ENCODE measurements around the gene SLC25A52. TPM values are rescaled to one million over a fixed set of nuclear protein-coding genes. Genes with fewer than 3 reads are reported as not detected.
"Not testable (repeated sequence)": the region's sequence is repeated elsewhere in the genome, so short reads cannot be mapped to it uniquely, and the experiment has no call there.

SLC25A52 gene
- not detected for total RNA-seq

- no peak for DNase-seq
Observed at GRCh38 chr18:31760695-31761094, at the start of gene SLC25A52. Gene SLC25A52, minus strand, starts transcription at chr18:31760880. Its CDS starts 219 bp downstream, at chr18:31760661.

DNA sequence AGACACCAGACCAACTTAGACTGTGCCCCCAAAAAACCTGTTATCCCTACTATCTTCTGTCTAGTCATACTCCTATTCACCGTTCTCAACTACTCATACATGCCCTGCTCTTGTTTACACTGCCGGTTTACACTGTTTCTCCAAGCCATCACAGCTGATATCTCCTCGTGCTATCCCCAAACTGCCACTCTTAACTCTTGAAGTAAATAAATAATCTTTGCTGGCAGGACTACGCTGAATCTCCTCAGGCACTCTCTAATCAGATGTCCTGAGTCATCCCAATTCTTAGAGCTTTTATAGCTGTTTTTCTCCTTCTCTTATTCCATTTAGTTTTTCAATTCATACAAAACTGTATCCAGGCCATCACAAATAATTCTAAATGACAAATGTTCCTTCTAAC lies 48.4 kb upstream of the SLC25A52 start:
- not testable (repeated sequence) for DNase-seq

- DNase-seq = no peak
Observed at GRCh38 chr18:31801078-31801477, 40.4 kb upstream of the SLC25A52 start.

- DNase-seq = not testable (repeated sequence)
Observed at GRCh38 chr18:31799257-31799656, 38.6 kb upstream of the SLC25A52 start.

DNA sequence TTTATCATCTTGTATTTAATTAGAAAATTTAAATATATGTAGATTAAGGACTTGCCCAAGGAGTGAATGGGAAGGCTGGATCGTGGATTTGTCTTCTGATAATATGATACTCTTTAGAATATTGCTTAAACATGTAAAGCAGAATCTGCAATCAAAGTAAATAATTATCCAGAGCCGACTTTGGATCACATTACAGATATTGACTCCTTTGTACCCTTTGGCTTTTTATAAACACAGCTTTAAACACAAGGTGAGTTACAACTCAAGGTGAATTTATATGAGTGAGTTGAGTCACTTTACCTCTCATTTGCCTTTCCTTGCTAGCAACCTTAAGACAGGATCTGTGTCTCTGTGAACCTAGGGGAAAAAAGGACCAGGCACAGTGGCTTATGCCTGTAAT lies 37.7 kb upstream of the SLC25A52 start:
- no peak for DNase-seq

DNA sequence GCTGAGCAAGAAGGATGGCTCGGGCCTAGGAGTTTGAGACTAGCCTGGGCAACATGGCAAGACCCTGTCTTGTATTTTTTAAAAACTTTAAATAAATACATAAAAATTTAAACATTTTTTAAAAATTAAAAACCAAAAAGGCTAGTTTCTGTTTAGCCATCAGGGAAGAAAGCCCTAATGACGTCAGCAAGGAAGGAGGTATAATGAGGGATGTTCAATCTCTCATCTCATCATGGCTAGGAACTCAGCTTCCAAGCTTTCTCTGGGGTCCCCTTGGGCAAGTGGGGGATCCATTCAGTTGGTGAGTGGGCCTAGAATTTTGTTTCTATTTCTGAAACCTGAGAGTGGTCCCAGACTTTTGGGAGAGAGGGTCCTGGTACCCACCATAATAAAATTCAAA lies 35.1 kb upstream of the SLC25A52 start:
- no peak for DNase-seq

GRCh38 chr18:31793531-31793930 lies 32.9 kb upstream of the SLC25A52 start:
- DNase-seq = no peak

GRCh38 chr18:31792580-31792911 lies 31.9 kb upstream of the SLC25A52 start:
- DNase-seq = no peak

GRCh38 chr18:31791817-31792579 lies 31.3 kb upstream of the SLC25A52 start:
- DNase-seq = no peak

- no peak for DNase-seq
Observed at GRCh38 chr18:31789409-31789808, 28.7 kb upstream of the SLC25A52 start.

DNA sequence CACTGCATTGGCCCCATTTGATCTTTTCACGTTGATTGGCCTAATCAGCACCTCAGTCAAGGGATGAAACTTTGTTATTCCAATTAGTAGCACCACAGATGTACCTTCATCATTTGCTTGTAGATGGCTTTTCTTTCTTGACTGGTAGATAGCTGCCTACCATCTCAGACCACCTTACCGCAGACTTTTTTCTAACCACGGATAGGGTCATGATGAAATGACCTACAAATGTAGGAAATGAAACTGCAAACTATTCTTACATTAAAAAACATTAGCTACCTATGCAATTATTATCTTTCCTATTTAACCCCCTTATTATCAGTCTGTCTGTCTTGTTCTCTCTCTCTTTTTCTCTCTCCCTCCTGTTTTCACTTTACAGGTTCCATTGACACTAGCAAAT lies 22.4 kb upstream of the SLC25A52 start:
- DNase-seq = no peak

- DNase-seq = no peak
Observed at GRCh38 chr18:31778391-31778950, 17.8 kb upstream of the SLC25A52 start.

DNA sequence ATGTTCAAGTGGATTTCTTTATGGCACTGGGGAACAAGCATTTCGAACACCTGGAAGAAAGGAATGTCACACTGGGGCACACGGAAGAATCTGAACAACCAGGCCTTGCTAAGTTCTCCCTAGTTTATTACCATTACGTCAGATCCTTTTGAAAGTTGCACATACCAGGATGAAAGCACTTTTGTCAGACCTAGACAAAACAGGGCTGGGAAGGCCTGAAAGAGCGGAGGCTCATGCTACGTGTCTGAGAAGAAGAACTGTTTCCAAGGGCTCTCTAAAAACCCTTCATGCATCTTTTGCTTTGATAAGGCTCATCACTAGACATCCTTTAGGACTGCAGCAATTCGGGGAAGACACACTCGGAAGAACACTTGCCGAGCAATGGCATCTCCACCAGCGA lies 15.4 kb upstream of the SLC25A52 start:
- no peak for DNase-seq

- no peak for DNase-seq
Observed at GRCh38 chr18:31774962-31775361, 14.3 kb upstream of the SLC25A52 start.

GRCh38 chr18:31774477-31774785 lies 13.8 kb upstream of the SLC25A52 start:
- DNase-seq = no peak

GRCh38 chr18:31773774-31774476 lies 13.2 kb upstream of the SLC25A52 start:
- DNase-seq = no peak

- DNase-seq = no peak
Observed at GRCh38 chr18:31772699-31773098, 12.0 kb upstream of the SLC25A52 start.

DNA sequence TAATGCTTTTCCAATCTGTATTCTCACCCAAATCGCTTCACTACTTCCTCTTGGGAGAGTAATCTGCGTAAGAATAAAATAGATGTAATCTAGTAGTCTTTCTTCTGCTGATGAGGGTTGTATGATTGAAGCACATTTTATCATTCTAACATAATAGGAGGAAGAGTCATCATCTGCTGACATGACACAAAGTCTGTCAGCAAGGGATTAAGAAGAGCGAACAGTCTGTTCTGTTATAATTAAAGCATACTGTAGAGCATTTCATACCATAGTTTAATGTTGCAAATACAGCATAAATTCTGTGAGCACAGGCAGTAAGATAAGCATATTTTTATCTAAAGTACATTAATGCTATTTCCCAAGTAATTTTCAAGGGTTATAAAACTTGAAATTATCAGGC lies 10.4 kb downstream of the SLC25A52 start:
- DNase-seq = no peak

- DNase-seq = no peak
Observed at GRCh38 chr18:31746396-31746795, 14.3 kb downstream of the SLC25A52 start.

DNA sequence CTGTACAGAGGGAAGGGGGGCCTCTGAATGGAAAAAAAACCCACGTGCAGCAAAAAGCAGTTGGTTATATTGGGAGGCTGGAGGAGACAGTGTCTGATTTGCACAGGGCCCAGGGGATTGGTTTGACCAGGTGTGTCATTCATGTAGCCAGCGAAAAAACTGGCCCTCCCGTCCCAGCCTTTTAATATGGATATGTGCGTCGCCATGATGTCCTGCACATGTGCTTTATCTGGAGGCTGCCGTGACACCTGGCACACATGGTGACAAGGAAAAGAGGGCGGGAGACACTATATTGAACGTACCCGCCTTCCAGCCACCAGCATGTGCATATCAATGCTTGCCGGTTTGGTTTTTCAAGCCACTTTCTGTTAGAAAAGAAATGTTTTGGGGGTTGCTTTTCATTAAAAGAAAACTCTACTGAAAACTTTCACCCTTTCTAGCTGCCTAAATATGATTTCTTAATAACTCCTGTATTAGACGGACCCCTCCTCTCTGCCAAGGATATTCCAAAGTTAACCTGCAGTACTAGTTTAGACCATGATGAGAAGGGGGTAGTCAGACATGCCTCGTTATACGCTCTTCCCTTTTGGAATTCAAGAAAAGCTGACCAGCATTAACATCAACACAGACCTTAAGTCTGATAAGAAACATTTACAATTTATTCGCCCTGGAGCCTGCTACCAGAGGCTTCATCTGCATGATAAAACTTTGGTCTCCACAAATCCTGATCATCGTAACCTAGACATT lies 16.2 kb downstream of the SLC25A52 start:
- DNase-seq = no peak

DNA sequence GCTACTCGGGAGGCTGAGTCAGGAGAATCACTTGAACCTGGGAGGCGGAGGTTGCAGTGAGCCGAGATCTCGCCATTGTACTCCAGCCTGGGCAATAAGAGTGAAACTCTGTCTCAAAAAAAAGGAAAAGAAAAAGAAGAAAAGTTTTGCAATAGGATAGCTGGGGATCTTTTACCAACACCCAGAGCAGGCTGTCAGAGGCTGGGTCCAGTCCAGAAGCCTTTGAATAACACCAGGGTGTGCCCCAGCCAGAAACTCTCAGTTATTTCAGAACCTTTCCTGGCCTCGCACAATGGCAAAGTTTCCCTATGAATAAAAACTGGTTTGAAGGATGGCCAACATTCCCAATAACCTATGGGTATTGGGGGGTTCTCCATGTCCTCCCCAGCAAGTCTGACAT lies 17.1 kb downstream of the SLC25A52 start:
- not testable (repeated sequence) for DNase-seq

DNA sequence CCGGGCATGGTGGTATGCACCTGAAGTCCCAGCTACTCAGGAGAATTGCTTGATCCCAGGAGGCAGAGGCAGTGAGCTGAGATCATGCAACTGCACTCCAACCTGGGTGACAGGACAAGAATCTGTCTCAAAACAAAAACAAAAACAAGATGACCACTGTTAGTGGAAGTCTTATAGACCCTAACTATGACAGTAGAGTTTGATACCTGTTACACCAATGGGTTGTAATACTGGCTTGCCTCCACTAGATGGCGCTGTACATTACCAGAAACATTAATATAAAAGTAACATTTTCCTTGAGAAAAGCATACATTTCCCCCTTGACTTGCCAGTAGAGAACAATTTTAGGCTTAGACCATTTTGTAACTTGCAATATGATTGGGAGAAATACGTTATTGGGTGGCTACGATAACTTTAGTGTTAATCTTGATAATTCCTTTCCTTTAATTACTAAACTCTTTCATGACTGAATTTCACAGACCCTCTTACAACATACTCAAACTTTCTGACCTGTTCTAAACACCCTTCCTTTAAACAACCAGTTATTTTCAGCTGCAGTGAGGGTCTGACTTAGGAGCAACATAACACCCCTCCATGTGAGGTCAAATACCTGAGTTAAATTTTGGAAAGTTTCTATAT lies 19.5 kb downstream of the SLC25A52 start:
- DNase-seq = peak; percentile 52

GRCh38 chr18:31740180-31740579 lies 20.5 kb downstream of the SLC25A52 start:
- no peak for DNase-seq
